ENCODE data around the gene NRL.
A peak's percentile ranks its signal among the peaks of the same experiment; 100 is the strongest.

Gene NRL

DNA sequence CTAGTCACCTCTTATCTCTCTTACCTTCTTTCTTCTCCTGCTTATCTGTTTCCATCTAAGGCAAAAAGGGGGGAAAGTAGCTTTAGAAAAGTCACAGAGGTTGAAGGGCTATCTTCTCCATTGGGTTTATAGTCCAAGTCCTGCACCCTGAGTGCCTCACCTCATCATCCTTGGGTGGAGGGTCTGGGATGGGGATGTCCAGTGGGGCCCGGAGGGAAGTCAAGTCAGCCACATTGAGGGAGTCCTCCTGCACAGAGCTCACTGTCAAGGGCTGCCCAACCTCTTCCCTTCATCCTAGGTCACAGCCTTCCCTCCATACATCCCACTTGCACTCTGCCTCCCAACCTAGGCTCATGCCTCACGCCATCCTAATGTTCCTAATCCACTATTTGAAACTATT lies 30.5 kb upstream of the NRL start:
- peaks cover 18% of the 10 kb centered on the region for H3K79me1 ChIP-seq (ENCODE audit: low read depth, low read length)
- DNase-seq (ENCODE audit: low spot score), result no peak
- peak overlapping the region; percentile 38 for H2AK5ac ChIP-seq (ENCODE audit: low read depth, low read length)
- no peak overlapping the region for H4K8ac ChIP-seq (ENCODE audit: low read depth, low read length)
- peaks cover 10 to 17% of the 10 kb centered on the region in 2 donors for H3K4me1 ChIP-seq (ENCODE audit: control insufficient read depth in 2 of 2, insufficient read depth in 1 of 2, low read depth in 1 of 2, low read length in 2 of 2)
- no peak overlapping the region for H2BK15ac ChIP-seq (ENCODE audit: low read length)
- peaks cover 18 to 44% of the 10 kb centered on the region in 2 donors for H3K36me3 ChIP-seq (replicated peaks in 1 of 2; ENCODE audit: control insufficient read depth in 2 of 2, insufficient read depth in 2 of 2, low read length in 2 of 2)
- H3K14ac ChIP-seq (ENCODE audit: low read length), result no peak overlapping the region
- H2BK120ac ChIP-seq (ENCODE audit: low read depth, low read length), result no peak overlapping the region
- H3K4me3 ChIP-seq (ENCODE audit: low read length in 2 of 2), result peak overlapping the region; percentile 27 to 96
- H3K4ac ChIP-seq (ENCODE audit: low read length), result no peak overlapping the region
- no peak overlapping the region for H3K27ac ChIP-seq (replicated peaks; ENCODE audit: low read length)
- H3K9ac ChIP-seq (ENCODE audit: low read depth, low read length, poor library complexity), result no peak overlapping the region
- H2BK12ac ChIP-seq (ENCODE audit: low read length), result no peak overlapping the region
- H4K91ac ChIP-seq (ENCODE audit: low read depth, low read length, poor library complexity), result no peak overlapping the region
- H3K23ac ChIP-seq (ENCODE audit: low read depth, low read length, poor library complexity), result no peak overlapping the region
- no CpG with 5 or more reads among the region's 2 CpGs for WGBS, 2 donors (ENCODE audit: extremely low coverage in 2 of 2, insufficient read length in 2 of 2, insufficient replicate concordance in 1 of 2)
- H2AFZ ChIP-seq (ENCODE audit: low read length), result no peak overlapping the region
- no peak overlapping the region for H2BK5ac ChIP-seq (ENCODE audit: low read length)
- no peaks in the 10 kb centered on the region for H3K27me3 ChIP-seq (ENCODE audit: control insufficient read depth in 3 of 3, insufficient read depth in 3 of 3, low read depth in 1 of 3, low read length in 3 of 3)
- H3K18ac ChIP-seq (ENCODE audit: low read length), result no peak overlapping the region
- H3K4me2 ChIP-seq (ENCODE audit: insufficient read depth, low read length, poor library complexity, severe bottlenecking), result no peak overlapping the region
- H3K9me3 ChIP-seq (replicated peaks in 1 of 2; ENCODE audit: control insufficient read depth in 2 of 2, insufficient read depth in 1 of 2, low read depth in 1 of 2, low read length in 2 of 2), result no peaks in the 10 kb centered on the region

DNA sequence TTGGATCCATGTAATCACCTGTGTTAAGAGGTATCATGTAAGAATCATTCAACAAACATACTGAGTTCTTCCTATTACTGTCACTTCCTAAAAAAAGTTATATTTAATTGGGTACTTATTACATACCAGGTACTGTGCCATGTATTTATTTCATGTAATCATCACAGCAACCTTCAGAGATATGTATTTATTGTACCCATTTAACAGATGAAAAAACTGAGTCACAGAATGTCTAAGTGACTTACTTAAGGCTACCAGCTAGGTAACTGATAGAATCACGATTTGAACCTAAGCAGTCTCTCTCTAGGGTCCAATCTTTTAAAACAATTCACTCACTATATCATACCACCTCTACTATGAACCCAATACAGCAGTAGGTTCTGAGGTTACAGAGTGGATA lies 29.7 kb upstream of the NRL start:
- WGBS, 2 donors (ENCODE audit: extremely low coverage in 2 of 2, insufficient read length in 2 of 2, insufficient replicate concordance in 1 of 2), result no CpG with 5 or more reads among the region's 1 CpG
- H2BK5ac ChIP-seq (ENCODE audit: low read length), result no peak overlapping the region
- H4K91ac ChIP-seq (ENCODE audit: low read depth, low read length, poor library complexity), result no peak overlapping the region

DNA sequence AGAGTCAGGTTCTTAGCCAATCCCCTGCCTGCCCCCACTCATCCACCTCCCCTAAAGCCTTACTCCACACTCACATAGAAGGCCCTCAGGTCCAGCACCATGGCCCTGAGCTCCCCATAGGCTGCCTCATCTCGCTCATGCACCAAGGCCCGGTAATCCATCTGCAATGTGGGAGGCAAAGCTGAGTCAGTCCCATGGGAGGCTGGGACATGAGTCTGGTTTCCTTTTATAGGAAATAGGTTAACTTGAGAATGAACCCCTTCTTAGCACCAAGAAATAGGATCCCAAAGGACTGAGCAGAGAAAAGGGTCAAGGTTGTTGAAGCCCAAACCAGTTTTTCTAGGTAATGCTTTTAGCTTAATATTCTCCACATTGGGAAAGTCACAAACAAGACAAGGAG lies 28.8 kb upstream of the NRL start:
- Histone ChIP-seq H3K4me2 (ENCODE audit: insufficient read depth, low read length, poor library complexity, severe bottlenecking) (no peak overlapping the region), H3K27me3 (ENCODE audit: control insufficient read depth in 3 of 3, insufficient read depth in 3 of 3, low read depth in 1 of 3, low read length in 3 of 3) (no peaks in the 10 kb centered on the region), H3K27ac (replicated peaks; ENCODE audit: low read length) (no peak overlapping the region), H4K8ac (ENCODE audit: low read depth, low read length) (no peak overlapping the region), H3K4me3 (ENCODE audit: low read length in 2 of 2) (no peak overlapping the region), H3K23ac (ENCODE audit: low read depth, low read length, poor library complexity) (no peak overlapping the region), H3K9ac (ENCODE audit: low read depth, low read length, poor library complexity) (no peak overlapping the region), H2BK5ac (ENCODE audit: low read length) (no peak overlapping the region), H3K79me1 (ENCODE audit: low read depth, low read length) (peaks cover 16% of the 10 kb centered on the region), H2BK12ac (ENCODE audit: low read length) (no peak overlapping the region), H2BK120ac (ENCODE audit: low read depth, low read length) (no peak overlapping the region), H4K91ac (ENCODE audit: low read depth, low read length, poor library complexity) (no peak overlapping the region), H3K4ac (ENCODE audit: low read length) (no peak overlapping the region), H2AK5ac (ENCODE audit: low read depth, low read length) (no peak overlapping the region), H3K4me1 (ENCODE audit: control insufficient read depth in 2 of 2, insufficient read depth in 1 of 2, low read depth in 1 of 2, low read length in 2 of 2) (peaks cover 12 to 19% of the 10 kb centered on the region in 2 donors), H3K18ac (ENCODE audit: low read length) (no peak overlapping the region), H2BK15ac (ENCODE audit: low read length) (no peak overlapping the region), H3K9me3 (replicated peaks in 1 of 2; ENCODE audit: control insufficient read depth in 2 of 2, insufficient read depth in 1 of 2, low read depth in 1 of 2, low read length in 2 of 2) (no peaks in the 10 kb centered on the region), H2AFZ (ENCODE audit: low read length) (no peak overlapping the region), H3K36me3 (replicated peaks in 1 of 2; ENCODE audit: control insufficient read depth in 2 of 2, insufficient read depth in 2 of 2, low read length in 2 of 2) (peaks cover 17 to 44% of the 10 kb centered on the region in 2 donors), H3K14ac (ENCODE audit: low read length) (no peak overlapping the region)
- WGBS, 2 donors (ENCODE audit: extremely low coverage in 2 of 2, insufficient read length in 2 of 2, insufficient replicate concordance in 1 of 2), result no CpG with 5 or more reads among the region's 2 CpGs
- DNase-seq (ENCODE audit: low spot score), result no peak

More for the DNA sequence above, 29.7 kb upstream of the NRL start:
- Histone ChIP-seq H3K36me3 (replicated peaks in 1 of 2; ENCODE audit: control insufficient read depth in 2 of 2, insufficient read depth in 2 of 2, low read length in 2 of 2) (peaks cover 12 to 43% of the 10 kb centered on the region in 2 donors), H3K79me1 (ENCODE audit: low read depth, low read length) (peaks cover 16% of the 10 kb centered on the region), H3K9ac (ENCODE audit: low read depth, low read length, poor library complexity) (no peak overlapping the region), H3K18ac (ENCODE audit: low read length) (no peak overlapping the region), H2BK15ac (ENCODE audit: low read length) (no peak overlapping the region), H3K4me1 (ENCODE audit: control insufficient read depth in 2 of 2, insufficient read depth in 1 of 2, low read depth in 1 of 2, low read length in 2 of 2) (peaks cover 12 to 19% of the 10 kb centered on the region in 2 donors), H3K4ac (ENCODE audit: low read length) (no peak overlapping the region), H3K14ac (ENCODE audit: low read length) (no peak overlapping the region), H3K23ac (ENCODE audit: low read depth, low read length, poor library complexity) (no peak overlapping the region), H2BK120ac (ENCODE audit: low read depth, low read length) (no peak overlapping the region), H3K4me3 (ENCODE audit: low read length in 2 of 2) (no peak overlapping the region), H3K4me2 (ENCODE audit: insufficient read depth, low read length, poor library complexity, severe bottlenecking) (no peak overlapping the region), H2AK5ac (ENCODE audit: low read depth, low read length) (no peak overlapping the region), H3K27ac (replicated peaks; ENCODE audit: low read length) (no peak overlapping the region), H2BK12ac (ENCODE audit: low read length) (no peak overlapping the region), H3K27me3 (ENCODE audit: control insufficient read depth in 3 of 3, insufficient read depth in 3 of 3, low read depth in 1 of 3, low read length in 3 of 3) (no peaks in the 10 kb centered on the region), H2AFZ (ENCODE audit: low read length) (no peak overlapping the region), H3K9me3 (replicated peaks in 1 of 2; ENCODE audit: control insufficient read depth in 2 of 2, insufficient read depth in 1 of 2, low read depth in 1 of 2, low read length in 2 of 2) (no peaks in the 10 kb centered on the region), H4K8ac (ENCODE audit: low read depth, low read length) (no peak overlapping the region)
- no peak for DNase-seq (ENCODE audit: low spot score)

DNA sequence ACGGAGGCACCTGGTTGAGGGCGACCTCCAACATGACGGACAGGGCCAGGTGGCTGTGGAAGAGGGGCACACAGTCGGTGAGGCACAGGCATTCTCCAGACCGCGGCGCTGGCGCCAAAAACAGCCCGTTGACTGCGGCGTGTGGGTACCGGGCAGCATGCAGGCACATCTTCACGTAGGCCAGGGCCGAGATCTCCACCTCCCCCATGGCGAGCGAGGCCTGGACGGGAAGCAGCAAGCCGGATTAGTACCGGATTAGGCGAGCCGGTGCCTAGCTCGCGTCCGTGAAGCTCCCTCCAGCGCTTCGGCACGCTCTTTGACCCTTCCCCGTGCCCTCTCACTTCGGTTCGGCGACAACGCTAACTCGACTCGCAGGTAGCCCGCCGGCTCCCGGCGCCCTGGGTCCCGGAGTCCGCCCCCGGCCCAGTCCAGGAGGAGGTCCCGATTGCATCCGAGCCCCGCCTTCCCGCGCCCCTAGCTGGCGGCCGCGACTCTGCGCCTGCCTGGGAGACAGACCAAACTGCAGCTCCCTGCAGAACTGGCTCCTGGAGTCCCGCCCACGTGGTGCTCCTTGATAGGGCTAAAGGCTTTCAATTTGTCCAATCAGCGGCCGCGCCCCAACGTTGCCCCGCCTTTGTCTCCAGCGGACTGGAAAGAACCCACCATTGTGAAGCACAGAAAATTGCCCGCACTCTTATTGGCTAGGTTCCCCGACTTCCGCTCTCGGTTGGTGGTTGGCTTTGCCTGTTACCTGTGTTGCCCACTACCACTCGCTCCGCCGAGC lies 26.5 kb upstream of the NRL start, which contains the start of gene EMC9:
EMC9 (minus strand) TSS at position 495 of the 784 bp plus-strand sequence; CDS start at position 208, 287 bp downstream.
- peaks cover 27 to 58% of the 10 kb centered on the region in 2 donors for H3K36me3 ChIP-seq (replicated peaks in 1 of 2; ENCODE audit: control insufficient read depth in 2 of 2, insufficient read depth in 2 of 2, low read length in 2 of 2)
- no peaks in the 10 kb centered on the region for H3K27me3 ChIP-seq (ENCODE audit: control insufficient read depth in 3 of 3, insufficient read depth in 3 of 3, low read depth in 1 of 3, low read length in 3 of 3)
- H3K4me2 ChIP-seq (ENCODE audit: insufficient read depth, low read length, poor library complexity, severe bottlenecking), result peak within 1 kb of the TSS; percentile 88
- peak within 1 kb of the TSS; percentile 83 for H2AFZ ChIP-seq (ENCODE audit: low read length)
- peak within 1 kb of the TSS; percentile 98 for H2BK5ac ChIP-seq (ENCODE audit: low read length)
- DNase-seq (ENCODE audit: low spot score), result peak; percentile 99
- H3K18ac ChIP-seq (ENCODE audit: low read length), result peak within 1 kb of the TSS; percentile 99
- H3K79me1 ChIP-seq (ENCODE audit: low read depth, low read length), result peaks cover 7% of the 10 kb centered on the region
- peak within 1 kb of the TSS; percentile 94 for H3K23ac ChIP-seq (ENCODE audit: low read depth, low read length, poor library complexity)
- H3K27ac ChIP-seq (replicated peaks; ENCODE audit: low read length), result peak within 1 kb of the TSS; percentile 94
- H2BK120ac ChIP-seq (ENCODE audit: low read depth, low read length), result no peak within 1 kb of the TSS
- no peaks in the 10 kb centered on the region for H3K9me3 ChIP-seq (replicated peaks in 1 of 2; ENCODE audit: control insufficient read depth in 2 of 2, insufficient read depth in 1 of 2, low read depth in 1 of 2, low read length in 2 of 2)
- WGBS, 2 donors (ENCODE audit: extremely low coverage in 2 of 2, insufficient read length in 2 of 2, insufficient replicate concordance in 1 of 2), result no CpG with 5 or more reads among the region's 65 CpGs
- H2BK12ac ChIP-seq (ENCODE audit: low read length), result peak within 1 kb of the TSS; percentile 53
- H3K4me1 ChIP-seq (ENCODE audit: control insufficient read depth in 2 of 2, insufficient read depth in 1 of 2, low read depth in 1 of 2, low read length in 2 of 2), result peaks cover 14 to 19% of the 10 kb centered on the region in 2 donors
- no peak within 1 kb of the TSS for H3K4ac ChIP-seq (ENCODE audit: low read length)
- peak within 1 kb of the TSS; percentile 90 to 93 for H3K4me3 ChIP-seq (ENCODE audit: low read length in 2 of 2)
- peak within 1 kb of the TSS; percentile 83 for H2BK15ac ChIP-seq (ENCODE audit: low read length)
- peak within 1 kb of the TSS; percentile 77 for H4K91ac ChIP-seq (ENCODE audit: low read depth, low read length, poor library complexity)
- H3K9ac ChIP-seq (ENCODE audit: low read depth, low read length, poor library complexity), result peak within 1 kb of the TSS; percentile 99
- peak within 1 kb of the TSS; percentile 40 for H3K14ac ChIP-seq (ENCODE audit: low read length)
- H4K8ac ChIP-seq (ENCODE audit: low read depth, low read length), result no peak within 1 kb of the TSS
- H2AK5ac ChIP-seq (ENCODE audit: low read depth, low read length), result peak within 1 kb of the TSS; percentile 91
